NCI-H226 (cell line): Measurements from ENCODE around the gene CELSR2.
"Not testable (repeated sequence)": the region's sequence is repeated elsewhere in the genome, so short reads cannot be mapped to it uniquely, and the experiment has no call there.

Experiments
- DNase-seq: peaks from one replicate; pipeline ENCODE4 v3.0.0-alpha.2; 2015

CELSR2 gene

DNA sequence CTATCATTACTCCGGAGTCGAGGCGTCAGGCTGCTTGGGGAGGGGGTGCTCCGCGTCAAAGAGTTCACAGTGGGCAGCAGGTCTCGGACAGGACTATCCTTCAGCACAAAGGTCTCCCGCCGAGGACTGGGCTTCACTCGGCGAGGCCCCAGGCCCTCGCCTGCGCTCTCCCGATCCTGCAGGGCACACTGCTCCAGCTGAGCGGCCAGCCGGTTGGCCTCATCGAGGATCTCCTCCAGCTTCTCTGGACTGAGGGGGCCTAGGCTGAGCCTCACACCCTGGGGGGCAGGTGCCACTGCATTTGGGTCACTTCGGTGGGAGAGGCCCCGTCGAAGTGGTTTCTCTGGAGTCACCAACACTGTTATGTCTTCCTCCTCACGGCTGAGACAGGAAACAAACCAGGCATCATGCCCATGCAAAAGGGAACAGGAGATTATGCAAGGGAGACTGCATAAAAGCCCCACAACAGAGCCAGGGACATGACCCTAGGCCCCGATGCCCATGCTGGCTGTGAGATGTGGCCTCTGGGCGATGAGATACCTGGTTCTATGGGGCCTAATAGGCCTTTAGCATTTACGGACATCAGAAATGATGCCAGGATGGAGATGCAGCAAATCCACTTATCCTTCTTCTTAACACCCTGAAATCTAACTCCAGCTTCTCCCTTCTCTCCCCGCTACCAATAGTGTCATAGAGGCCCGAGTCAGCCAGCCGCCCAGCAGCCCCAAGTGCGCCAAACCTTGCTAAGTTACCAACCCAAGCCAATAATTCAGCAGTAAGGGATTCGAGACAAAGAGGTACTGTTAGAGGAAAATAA, 32.5 kb downstream of the CELSR2 start:
- DNase-seq: no peak

DNA sequence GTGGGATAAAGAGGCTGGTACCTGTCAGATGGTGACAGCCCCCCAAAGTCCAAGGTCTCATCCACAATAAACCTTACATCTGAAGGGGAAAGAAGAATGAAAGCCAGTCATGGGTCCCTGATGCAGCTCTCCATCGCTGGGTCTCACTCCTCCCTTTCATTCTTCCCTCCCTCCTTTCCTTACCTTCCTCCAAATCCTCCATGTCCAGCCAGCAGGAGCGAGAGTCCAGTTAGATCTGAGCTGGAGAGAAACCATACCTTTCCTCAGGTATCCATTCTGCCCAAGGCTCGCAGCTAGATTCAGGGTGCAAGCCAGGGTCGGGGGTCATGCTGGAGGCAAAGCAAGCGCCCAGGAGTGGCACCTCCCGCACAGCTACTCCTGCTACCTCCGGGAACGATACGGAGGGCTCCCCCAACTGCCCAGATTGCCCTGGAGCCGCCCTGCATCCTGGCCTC, 33.2 kb downstream of the CELSR2 start:
- DNase-seq: no peak

GRCh38 chr1:109282952-109283747, 33.8 kb downstream of the CELSR2 start, which contains the start of gene PSRC1:
Gene PSRC1, minus strand, starts transcription at chr1:109283145.
- DNase-seq: peak; percentile 87

DNA sequence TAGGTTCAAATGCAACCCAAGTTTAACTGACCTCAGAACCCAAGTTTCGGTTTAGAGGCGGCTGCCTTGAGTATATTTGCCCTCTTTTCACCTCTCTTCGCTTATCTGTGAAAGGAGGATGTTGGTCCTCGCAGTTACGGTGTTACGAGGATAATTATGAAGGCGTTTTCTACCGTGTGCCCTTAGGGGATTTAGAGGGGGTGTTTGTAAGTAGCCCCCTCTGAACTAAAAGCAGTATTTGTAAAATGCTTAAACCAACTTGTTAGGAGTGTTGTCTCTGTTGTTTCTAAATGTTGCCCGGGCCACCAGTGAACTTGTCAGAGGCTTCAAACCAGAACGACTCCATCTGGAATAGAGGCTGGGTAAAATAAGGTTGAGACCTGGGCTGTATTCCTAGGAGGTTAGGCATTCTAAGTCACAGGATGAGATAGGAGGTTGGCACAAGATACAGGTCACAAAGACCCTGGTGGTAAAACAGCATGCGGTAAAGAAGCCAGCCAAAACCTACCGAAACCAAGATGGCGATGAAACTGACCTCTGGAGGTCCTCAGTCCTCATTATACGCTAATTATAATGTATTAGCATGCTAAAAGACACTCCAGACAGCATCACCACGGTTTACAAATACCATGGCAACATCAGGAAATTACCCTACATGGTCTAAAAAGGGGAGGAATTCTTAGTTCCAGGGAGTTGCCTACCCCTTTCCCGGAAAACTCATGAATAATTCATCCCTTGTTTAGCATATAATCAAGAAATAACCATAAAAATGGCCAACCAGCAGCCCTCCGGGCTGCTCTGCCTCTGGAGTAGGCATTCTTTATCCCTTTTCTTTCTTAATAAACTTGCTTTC, 34.6 kb downstream of the CELSR2 start:
- DNase-seq: no peak

DNA sequence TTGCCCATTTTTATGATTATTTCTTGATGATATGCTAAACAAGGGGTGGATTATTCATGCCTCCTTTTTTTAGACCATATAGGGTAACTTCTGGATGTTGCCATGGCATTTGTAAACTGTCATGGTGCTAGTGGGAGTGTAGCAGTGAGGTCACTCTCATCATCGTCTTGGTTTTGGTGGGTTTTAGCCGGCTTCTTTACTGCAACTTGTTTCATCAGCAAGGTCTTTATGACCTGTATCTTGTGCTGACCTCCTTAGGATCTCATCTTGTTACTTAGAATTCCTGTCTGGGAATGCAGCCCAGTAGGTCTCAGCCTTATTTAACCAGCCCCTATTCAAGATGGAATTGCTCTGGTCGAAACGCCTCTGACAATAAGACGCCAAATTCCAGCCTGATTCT, 37.4 kb downstream of the CELSR2 start:
- not testable (repeated sequence) for DNase-seq

GRCh38 chr1:109290137-109290536, 40.8 kb downstream of the CELSR2 start:
- no peak for DNase-seq

- no peak for DNase-seq
Observed at GRCh38 chr1:109290998-109291397, 41.7 kb downstream of the CELSR2 start.

- DNase-seq: no peak
Observed at GRCh38 chr1:109292364-109292763, 43.0 kb downstream of the CELSR2 start.

DNA sequence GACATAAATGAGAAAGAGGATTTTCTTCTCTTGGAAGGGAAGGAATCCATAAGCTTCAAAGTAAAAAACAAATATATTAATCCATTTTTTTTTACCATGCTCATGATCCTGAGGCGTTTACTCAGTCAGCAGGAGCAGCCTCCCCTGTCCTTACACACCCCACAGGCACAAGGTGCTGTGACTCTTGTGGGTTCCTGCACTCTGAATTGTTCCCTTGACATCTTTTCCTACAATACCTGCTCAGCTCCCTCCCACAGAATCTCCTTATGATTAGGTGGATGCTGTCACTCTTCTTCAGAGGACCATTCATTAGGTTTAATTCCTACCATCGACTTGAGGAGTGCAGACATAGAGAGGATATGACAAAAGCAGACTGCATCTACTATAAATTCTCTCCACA, 43.7 kb downstream of the CELSR2 start:
- no peak for DNase-seq

DNA sequence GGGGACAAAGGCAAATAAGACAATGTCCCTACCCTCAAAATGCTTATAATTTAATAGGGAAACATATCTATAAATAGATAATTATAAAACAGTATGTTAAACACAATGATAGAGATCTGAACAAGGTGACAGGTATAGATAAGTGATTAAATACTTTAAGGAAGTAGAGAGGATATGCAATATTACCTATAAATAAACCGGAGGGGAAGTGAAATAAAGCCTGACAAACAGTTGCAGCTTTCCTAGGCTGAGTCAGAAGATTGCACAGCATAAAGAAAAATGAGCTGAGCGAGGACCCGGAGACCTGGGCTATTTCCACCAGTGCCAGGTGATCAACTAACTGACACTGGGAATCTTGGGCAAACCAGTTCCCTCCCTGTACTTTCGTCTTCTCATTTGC, 45.1 kb downstream of the CELSR2 start:
- no peak for DNase-seq

GRCh38 chr1:109295712-109296415, 46.5 kb downstream of the CELSR2 start:
- no peak for DNase-seq

DNA sequence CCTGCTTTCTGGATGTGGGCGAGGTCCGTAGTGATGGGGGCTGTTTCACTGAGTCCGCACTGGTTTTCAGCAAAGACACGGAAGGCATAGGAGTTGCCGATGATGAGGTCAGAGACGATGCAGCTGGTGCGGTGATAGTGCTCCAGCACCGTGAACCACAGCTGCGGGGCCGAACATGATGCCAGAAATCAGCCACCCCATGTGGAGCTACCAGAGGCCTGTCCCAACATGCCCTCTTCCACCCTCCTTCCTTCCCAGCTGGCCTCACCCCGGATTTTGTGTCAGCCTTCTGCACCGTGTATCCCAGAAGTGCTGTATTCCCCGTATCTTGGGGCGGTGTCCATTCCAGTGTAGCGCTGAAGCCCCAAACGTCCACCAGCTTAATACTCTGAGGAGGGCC, 47.4 kb downstream of the CELSR2 start:
- no peak for DNase-seq

DNA sequence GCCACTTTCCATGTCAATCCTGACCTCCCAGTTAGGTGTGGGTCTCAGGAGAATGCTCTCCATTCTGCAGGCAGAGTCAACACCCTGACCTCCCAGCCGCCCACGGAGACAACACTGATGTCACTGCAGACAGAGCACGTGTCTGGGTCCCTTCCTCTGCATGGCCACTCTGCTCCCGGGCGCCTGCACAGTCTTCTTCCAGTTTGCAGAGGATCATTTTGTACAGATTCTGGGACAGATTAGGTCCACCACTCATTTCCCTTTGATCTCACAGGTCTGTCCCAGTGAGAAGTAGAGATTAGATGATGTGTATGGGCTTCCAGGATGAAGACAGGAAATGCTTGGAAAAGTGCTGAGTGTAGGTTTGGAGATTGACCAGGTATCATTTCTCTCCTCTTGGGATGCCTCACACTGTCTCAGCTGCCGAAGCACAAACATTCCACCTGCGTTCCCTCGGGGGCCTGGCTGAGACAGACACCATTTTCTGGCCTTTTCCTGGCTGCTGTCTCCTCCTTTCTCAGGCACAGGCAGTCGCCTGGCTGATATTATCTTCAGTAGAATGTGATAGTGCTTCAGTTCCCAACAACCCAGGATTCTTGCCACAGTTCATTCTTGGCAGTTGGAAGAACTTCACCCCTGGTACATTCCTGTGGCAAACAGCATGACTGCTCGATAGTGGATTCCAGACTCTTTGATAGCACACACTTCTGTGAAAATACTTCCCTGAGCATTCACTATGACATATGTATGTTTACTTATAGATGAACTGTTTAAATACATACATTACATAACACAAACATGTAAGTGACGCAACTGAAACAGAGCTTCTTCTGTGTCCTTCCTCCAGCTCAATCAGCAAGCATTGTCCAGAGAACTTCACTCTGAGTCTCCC, 49.6 kb downstream of the CELSR2 start:
- DNase-seq: peak; percentile 89

DNA sequence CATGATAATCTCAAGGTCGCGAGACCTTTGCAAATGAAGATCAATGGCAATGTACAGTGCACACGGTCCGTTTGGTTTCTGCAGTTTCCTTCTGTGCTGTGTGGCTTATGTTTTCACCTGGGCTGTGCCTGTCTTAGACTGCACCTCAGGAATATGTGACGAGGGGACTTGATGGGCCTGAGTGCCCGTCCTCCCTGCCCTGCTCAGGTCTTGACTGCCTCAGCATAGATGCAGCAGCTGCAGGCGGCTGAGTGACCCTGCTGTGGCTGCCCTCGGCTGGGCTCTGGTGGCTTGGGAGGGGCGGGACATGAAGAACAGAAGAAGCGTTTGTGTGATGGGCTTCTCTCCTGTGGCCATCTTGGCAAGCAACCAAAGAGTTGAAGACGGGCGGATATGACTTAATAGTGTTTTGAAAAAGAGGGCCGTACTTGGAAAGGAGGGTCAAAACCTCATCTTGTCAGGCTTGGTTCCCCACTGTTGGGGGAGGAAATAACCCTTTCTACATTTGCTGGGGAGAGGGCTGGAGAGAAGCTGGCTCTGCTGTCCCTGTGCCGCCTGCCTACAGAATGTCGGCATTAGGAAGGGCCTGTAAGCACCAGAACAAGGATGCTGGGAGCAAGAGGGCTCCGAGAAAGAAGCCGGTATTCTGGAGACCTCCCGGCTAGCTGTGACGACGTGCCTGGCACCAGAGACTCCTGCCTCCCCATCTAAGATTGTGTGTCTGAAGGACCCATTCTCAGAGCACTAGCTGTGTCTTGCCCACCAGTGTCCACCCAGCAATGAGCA, 50.4 kb downstream of the CELSR2 start:
- DNase-seq: peak; percentile 19

- peak; percentile 29 for DNase-seq
Observed at GRCh38 chr1:109300650-109301151, 51.4 kb downstream of the CELSR2 start.

GRCh38 chr1:109301874-109302273, 52.5 kb downstream of the CELSR2 start:
- no peak for DNase-seq

- DNase-seq: no peak
Observed at GRCh38 chr1:109304226-109304920, 55.0 kb downstream of the CELSR2 start.

DNA sequence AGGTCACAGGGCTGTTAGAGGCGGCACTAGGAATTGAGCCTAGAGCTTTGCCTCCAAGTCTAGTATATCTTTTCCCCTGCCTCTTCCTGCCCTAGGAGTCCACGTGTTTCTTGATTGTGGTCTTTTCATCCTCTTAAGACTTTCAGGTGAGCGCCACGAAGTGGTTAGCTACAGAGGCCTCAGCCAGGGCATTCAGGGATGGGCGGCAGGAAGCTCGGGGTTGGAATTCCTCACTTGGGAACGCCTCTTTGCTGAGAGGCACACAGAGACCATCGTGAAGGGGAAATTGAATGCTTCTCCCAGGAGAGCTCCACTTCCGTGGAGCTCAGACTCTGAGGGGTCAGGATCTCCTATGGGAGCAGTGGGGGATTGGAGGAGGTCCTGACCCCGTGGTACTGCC, 56.7 kb downstream of the CELSR2 start:
- not testable (repeated sequence) for DNase-seq

GRCh38 chr1:109306832-109307273, 57.5 kb downstream of the CELSR2 start, which contains the start of gene MYBPHL:
Gene MYBPHL, minus strand, starts transcription at chr1:109307011. Its CDS starts 20 bp downstream, at chr1:109306991.
- no peak for DNase-seq
